A549 (cell line): ENCODE results near the gene NFATC3.

Experiments used
- ESRRA ChIP-seq: fragments of 150-350 bp; IDR thresholded peaks from 2 replicates; pipeline ENCODE4 v1.6.1; 2014; ENCODE audit warnings: mild to moderate bottlenecking, low read length, borderline replicate concordance
- RFX5 ChIP-seq: fragments of 450-650 bp; IDR thresholded peaks from 2 replicates; pipeline ENCODE4 v1.7.1; 2014; ENCODE audit warnings: antibody characterized with exemption, mild to moderate bottlenecking, moderate library complexity
- SMC3 ChIP-seq: fragments of >200 bp; sonication (Bioruptor Twin); formaldehyde crosslinking; IDR thresholded peaks from 3 replicates; pipeline ENCODE4 v1.6.1; 2018; ENCODE audit warnings: inconsistent platforms
- ZFP36 ChIP-seq: fragments of 450-650 bp; IDR thresholded peaks from 2 replicates; pipeline ENCODE4 v1.6.1; 2014; ENCODE audit warnings: borderline replicate concordance; ENCODE audit not compliant: partially characterized antibody
- TF ChIP-seq, protein P1 (sequence below): IDR thresholded peaks from 2 replicates; pipeline ENCODE4 v1.6.1; 2012
- TF ChIP-seq, protein P2 (sequence below): fragments of >200 bp; sonication (Bioruptor Twin); formaldehyde crosslinking; IDR thresholded peaks from 3 replicates; pipeline ENCODE4 v1.5.1; 2016

DNA sequence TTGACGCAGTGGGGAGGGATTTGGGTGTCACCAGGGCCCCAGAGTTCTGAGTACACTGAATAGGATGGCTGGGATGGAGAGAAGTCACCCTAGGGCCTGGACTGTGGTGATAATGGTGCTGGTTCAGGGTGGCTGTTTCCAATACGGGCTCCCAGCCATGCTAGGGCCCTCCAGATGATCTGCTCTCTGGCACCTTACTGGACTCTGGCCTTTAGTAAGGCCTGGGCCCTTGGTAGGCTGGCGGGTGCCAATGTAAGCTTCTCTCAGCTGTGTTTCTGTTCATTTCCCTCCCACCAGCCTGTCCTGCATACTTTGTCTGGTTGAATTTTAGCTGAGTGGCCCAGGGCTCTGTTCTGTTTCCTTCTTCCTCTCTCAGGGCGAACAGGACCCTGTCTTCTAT lies 162.8 kb downstream of the NFATC3 start:
- TF ChIP-seq SMC3 (no peak), RFX5 (no peak), ESRRA (no peak), ZFP36 (no peak)
- TF ChIP-seq, protein P1, sequence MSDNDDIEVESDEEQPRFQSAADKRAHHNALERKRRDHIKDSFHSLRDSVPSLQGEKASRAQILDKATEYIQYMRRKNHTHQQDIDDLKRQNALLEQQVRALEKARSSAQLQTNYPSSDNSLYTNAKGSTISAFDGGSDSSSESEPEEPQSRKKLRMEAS = no peak
- TF ChIP-seq, protein P2, sequence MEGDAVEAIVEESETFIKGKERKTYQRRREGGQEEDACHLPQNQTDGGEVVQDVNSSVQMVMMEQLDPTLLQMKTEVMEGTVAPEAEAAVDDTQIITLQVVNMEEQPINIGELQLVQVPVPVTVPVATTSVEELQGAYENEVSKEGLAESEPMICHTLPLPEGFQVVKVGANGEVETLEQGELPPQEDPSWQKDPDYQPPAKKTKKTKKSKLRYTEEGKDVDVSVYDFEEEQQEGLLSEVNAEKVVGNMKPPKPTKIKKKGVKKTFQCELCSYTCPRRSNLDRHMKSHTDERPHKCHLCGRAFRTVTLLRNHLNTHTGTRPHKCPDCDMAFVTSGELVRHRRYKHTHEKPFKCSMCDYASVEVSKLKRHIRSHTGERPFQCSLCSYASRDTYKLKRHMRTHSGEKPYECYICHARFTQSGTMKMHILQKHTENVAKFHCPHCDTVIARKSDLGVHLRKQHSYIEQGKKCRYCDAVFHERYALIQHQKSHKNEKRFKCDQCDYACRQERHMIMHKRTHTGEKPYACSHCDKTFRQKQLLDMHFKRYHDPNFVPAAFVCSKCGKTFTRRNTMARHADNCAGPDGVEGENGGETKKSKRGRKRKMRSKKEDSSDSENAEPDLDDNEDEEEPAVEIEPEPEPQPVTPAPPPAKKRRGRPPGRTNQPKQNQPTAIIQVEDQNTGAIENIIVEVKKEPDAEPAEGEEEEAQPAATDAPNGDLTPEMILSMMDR = no peak
